ENCODE results near the gene ZFAND2B. TPM values are rescaled to one million over a fixed set of nuclear protein-coding genes. Genes with fewer than 3 reads are reported as not detected.

ZFAND2B gene
- total RNA-seq, 1 experiment from 2014 or later = 19.5 TPM

GRCh38 chr2:219178377-219179175 is 28.0 kb upstream of the ZFAND2B start:
- H3K4me3 Mint-ChIP-seq = peak overlapping the region; percentile 84
- ChIA-PET POLR2A (no interaction called here), CTCF (no interaction called here)
- ATAC-seq = peak; percentile 9
- H3K9me3 Mint-ChIP-seq = no peaks in the 10 kb centered on the region
- H3K27ac Mint-ChIP-seq = no peak overlapping the region; the same call in 1 of the 2 replicates
- H3K36me3 Mint-ChIP-seq = peaks cover 31% of the 10 kb centered on the region
- H3K27me3 Mint-ChIP-seq (ENCODE audit: low read depth) = no peaks in the 10 kb centered on the region
- peak; percentile 47 for DNase-seq (ENCODE audit: low spot score)
- peaks cover 19% of the 10 kb centered on the region for H3K4me1 Mint-ChIP-seq
- TF ChIP-seq FOXK1 (CRISPR knock-in tag; IDR thresholded peaks at IDR 0.05) (0 out of 2 replicates have a peak, but pooled peaks have one; percentile 8), SMAD4 (CRISPR knock-in tag; IDR thresholded peaks at IDR 0.05) (no peak), PREB (CRISPR knock-in tag; IDR thresholded peaks at IDR 0.05; ENCODE audit: borderline replicate concordance) (no peak), FOXP1 (CRISPR knock-in tag; IDR thresholded peaks at IDR 0.05; ENCODE audit: borderline replicate concordance) (no peak), JUN (CRISPR knock-in tag; IDR thresholded peaks at IDR 0.05) (no peak), MXD4 (CRISPR knock-in tag; IDR thresholded peaks at IDR 0.05; ENCODE audit: borderline replicate concordance) (no peak), ZNF121 (CRISPR knock-in tag; IDR thresholded peaks at IDR 0.05) (no peak), SMAD3 (CRISPR knock-in tag; IDR thresholded peaks at IDR 0.05; ENCODE audit: borderline replicate concordance) (no peak), E2F1 (CRISPR knock-in tag; IDR thresholded peaks at IDR 0.05) (no peak), ELF4 (CRISPR knock-in tag; IDR thresholded peaks at IDR 0.05; ENCODE audit: low read depth) (no peak), ETV6 (CRISPR knock-in tag; IDR thresholded peaks at IDR 0.05) (no peak), TEAD4 (CRISPR knock-in tag; IDR thresholded peaks at IDR 0.05) (no peak), FOXJ3 (CRISPR knock-in tag; IDR thresholded peaks at IDR 0.05; ENCODE audit: borderline replicate concordance) (no peak)
- TF ChIP-seq, protein P1, sequence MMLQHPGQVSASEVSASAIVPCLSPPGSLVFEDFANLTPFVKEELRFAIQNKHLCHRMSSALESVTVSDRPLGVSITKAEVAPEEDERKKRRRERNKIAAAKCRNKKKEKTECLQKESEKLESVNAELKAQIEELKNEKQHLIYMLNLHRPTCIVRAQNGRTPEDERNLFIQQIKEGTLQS (CRISPR knock-in tag; conservative IDR thresholded peaks at IDR 0.05) = no peak
- TF ChIP-seq, protein P2, sequence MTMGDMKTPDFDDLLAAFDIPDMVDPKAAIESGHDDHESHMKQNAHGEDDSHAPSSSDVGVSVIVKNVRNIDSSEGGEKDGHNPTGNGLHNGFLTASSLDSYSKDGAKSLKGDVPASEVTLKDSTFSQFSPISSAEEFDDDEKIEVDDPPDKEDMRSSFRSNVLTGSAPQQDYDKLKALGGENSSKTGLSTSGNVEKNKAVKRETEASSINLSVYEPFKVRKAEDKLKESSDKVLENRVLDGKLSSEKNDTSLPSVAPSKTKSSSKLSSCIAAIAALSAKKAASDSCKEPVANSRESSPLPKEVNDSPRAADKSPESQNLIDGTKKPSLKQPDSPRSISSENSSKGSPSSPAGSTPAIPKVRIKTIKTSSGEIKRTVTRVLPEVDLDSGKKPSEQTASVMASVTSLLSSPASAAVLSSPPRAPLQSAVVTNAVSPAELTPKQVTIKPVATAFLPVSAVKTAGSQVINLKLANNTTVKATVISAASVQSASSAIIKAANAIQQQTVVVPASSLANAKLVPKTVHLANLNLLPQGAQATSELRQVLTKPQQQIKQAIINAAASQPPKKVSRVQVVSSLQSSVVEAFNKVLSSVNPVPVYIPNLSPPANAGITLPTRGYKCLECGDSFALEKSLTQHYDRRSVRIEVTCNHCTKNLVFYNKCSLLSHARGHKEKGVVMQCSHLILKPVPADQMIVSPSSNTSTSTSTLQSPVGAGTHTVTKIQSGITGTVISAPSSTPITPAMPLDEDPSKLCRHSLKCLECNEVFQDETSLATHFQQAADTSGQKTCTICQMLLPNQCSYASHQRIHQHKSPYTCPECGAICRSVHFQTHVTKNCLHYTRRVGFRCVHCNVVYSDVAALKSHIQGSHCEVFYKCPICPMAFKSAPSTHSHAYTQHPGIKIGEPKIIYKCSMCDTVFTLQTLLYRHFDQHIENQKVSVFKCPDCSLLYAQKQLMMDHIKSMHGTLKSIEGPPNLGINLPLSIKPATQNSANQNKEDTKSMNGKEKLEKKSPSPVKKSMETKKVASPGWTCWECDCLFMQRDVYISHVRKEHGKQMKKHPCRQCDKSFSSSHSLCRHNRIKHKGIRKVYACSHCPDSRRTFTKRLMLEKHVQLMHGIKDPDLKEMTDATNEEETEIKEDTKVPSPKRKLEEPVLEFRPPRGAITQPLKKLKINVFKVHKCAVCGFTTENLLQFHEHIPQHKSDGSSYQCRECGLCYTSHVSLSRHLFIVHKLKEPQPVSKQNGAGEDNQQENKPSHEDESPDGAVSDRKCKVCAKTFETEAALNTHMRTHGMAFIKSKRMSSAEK (CRISPR knock-in tag; IDR thresholded peaks at IDR 0.05; ENCODE audit: borderline replicate concordance) = no peak
- TF ChIP-seq, protein P3, sequence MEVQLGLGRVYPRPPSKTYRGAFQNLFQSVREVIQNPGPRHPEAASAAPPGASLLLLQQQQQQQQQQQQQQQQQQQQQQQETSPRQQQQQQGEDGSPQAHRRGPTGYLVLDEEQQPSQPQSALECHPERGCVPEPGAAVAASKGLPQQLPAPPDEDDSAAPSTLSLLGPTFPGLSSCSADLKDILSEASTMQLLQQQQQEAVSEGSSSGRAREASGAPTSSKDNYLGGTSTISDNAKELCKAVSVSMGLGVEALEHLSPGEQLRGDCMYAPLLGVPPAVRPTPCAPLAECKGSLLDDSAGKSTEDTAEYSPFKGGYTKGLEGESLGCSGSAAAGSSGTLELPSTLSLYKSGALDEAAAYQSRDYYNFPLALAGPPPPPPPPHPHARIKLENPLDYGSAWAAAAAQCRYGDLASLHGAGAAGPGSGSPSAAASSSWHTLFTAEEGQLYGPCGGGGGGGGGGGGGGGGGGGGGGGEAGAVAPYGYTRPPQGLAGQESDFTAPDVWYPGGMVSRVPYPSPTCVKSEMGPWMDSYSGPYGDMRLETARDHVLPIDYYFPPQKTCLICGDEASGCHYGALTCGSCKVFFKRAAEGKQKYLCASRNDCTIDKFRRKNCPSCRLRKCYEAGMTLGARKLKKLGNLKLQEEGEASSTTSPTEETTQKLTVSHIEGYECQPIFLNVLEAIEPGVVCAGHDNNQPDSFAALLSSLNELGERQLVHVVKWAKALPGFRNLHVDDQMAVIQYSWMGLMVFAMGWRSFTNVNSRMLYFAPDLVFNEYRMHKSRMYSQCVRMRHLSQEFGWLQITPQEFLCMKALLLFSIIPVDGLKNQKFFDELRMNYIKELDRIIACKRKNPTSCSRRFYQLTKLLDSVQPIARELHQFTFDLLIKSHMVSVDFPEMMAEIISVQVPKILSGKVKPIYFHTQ (CRISPR knock-in tag; IDR thresholded peaks at IDR 0.05) = no peak
- TF ChIP-seq, protein P4, sequence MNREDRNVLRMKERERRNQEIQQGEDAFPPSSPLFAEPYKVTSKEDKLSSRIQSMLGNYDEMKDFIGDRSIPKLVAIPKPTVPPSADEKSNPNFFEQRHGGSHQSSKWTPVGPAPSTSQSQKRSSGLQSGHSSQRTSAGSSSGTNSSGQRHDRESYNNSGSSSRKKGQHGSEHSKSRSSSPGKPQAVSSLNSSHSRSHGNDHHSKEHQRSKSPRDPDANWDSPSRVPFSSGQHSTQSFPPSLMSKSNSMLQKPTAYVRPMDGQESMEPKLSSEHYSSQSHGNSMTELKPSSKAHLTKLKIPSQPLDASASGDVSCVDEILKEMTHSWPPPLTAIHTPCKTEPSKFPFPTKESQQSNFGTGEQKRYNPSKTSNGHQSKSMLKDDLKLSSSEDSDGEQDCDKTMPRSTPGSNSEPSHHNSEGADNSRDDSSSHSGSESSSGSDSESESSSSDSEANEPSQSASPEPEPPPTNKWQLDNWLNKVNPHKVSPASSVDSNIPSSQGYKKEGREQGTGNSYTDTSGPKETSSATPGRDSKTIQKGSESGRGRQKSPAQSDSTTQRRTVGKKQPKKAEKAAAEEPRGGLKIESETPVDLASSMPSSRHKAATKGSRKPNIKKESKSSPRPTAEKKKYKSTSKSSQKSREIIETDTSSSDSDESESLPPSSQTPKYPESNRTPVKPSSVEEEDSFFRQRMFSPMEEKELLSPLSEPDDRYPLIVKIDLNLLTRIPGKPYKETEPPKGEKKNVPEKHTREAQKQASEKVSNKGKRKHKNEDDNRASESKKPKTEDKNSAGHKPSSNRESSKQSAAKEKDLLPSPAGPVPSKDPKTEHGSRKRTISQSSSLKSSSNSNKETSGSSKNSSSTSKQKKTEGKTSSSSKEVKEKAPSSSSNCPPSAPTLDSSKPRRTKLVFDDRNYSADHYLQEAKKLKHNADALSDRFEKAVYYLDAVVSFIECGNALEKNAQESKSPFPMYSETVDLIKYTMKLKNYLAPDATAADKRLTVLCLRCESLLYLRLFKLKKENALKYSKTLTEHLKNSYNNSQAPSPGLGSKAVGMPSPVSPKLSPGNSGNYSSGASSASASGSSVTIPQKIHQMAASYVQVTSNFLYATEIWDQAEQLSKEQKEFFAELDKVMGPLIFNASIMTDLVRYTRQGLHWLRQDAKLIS (CRISPR knock-in tag; IDR thresholded peaks at IDR 0.05; ENCODE audit: borderline replicate concordance) = no peak
- TF ChIP-seq, protein P5, sequence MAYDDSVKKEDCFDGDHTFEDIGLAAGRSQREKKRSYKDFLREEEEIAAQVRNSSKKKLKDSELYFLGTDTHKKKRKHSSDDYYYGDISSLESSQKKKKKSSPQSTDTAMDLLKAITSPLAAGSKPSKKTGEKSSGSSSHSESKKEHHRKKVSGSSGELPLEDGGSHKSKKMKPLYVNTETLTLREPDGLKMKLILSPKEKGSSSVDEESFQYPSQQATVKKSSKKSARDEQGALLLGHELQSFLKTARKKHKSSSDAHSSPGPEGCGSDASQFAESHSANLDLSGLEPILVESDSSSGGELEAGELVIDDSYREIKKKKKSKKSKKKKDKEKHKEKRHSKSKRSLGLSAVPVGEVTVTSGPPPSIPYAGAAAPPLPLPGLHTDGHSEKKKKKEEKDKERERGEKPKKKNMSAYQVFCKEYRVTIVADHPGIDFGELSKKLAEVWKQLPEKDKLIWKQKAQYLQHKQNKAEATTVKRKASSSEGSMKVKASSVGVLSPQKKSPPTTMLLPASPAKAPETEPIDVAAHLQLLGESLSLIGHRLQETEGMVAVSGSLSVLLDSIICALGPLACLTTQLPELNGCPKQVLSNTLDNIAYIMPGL (CRISPR knock-in tag; IDR thresholded peaks at IDR 0.05) = peak; percentile 57; the same call in 1 of the 2 replicates
- TF ChIP-seq, protein P6, sequence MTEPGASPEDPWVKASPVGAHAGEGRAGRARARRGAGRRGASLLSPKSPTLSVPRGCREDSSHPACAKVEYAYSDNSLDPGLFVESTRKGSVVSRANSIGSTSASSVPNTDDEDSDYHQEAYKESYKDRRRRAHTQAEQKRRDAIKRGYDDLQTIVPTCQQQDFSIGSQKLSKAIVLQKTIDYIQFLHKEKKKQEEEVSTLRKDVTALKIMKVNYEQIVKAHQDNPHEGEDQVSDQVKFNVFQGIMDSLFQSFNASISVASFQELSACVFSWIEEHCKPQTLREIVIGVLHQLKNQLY (CRISPR knock-in tag; IDR thresholded peaks at IDR 0.05) = no peak
